Hematopoietic multipotent progenitor cell treated with erythropoietin and hydrocortisone succinate and interleukin-3 and kit ligand, for 17 days (in vitro differentiated cells): Measurements from ENCODE around the gene MRPL52.
"Not testable (repeated sequence)": the region's sequence is repeated elsewhere in the genome, so short reads cannot be mapped to it uniquely, and the experiment has no call there.

Experiments used
- DNase-seq: peaks from one replicate; pipeline ENCODE4 v3.0.0-alpha.2; 2015; ENCODE audit warnings: low spot score

MRPL52 gene

GRCh38 chr14:22811722-22812121 lies 18.0 kb upstream of the MRPL52 start:
- no peak for DNase-seq

- no peak for DNase-seq
Measured at GRCh38 chr14:22812744-22813143, 16.9 kb upstream of the MRPL52 start.

DNA sequence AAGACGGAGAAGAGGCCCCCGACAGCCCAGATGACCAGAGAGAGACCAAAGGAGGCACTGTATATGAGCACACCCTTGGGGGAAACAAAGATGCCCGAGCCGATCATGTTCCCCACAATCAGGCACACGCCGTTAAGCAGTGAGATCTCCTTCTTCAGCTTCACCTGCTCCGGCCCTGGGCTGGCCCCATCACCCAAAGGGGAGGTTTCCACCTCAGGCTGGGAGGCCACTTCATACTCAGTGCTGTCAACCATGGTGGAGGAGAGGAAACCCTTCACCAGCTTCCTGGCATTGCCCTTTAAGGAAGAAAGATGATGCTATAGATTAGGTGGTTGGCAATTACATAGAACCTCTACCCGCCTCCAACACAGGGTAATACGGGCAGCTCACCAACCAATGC lies 16.5 kb upstream of the MRPL52 start:
- DNase-seq: no peak

- no peak for DNase-seq
Measured at GRCh38 chr14:22814373-22814772, 15.3 kb upstream of the MRPL52 start.

DNA sequence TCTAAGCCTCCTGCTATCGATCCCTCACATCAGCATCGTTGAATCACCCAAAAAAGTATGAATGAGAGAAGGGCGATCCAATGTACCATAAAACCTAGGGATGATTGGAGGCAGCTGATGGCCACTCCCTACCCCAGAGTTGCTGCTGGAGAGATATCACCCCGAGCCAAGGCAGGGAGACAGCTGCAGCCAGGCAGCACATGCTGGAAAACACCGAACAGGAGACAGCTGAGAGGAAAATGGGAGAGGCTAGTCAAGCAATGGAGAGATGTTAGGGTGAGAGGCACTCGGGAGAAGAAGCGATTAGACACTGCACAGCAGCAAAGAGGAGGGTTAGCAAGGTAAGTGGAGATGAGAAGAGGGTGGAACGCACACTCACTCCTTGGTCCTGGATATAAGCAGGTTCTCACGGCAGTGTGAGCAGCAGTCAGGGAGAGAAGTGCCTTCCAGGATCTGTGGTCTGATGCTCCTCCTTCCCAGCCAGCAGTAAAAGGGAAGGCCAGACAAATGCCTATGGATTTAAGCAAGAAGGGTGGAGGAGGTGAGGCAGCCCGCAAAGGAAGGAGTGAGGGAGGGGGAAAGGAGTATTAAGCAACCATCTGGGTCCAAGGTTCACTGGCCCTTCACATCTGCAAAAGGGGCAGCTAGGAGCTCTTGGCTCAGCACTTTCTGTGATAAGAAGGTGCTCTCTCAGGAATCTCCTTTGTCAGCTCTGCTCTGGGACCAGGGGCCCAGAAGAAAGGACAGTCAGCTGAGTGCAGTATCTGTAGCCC lies 14.6 kb upstream of the MRPL52 start, which contains the start of gene SLC7A7:
Gene SLC7A7, minus strand, starts transcription at position 495 of the 773 bp plus-strand sequence. CDS start 2,037 bp downstream, outside the sequence.
- DNase-seq: no peak

GRCh38 chr14:22819151-22819988 lies 10.3 kb upstream of the MRPL52 start:
- no peak for DNase-seq

DNA sequence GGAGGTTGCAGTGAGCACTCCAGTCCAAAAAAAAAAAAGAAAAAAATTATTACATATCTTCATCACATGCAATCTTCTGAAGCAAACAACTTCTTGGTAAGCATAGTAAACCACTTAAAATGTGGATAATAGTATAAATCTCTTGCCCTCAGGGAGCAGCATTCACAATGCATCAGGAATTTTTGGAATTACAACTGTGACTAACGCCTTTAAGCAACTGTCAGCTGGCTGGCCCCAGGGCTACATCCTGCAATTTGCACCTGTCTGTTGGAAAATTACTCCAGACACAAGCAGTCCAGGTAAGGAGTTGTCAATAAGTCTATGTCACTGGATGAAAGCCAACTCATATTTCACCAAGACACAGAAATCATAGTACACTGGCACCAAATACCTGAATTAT lies 9.0 kb upstream of the MRPL52 start:
- DNase-seq: no peak

GRCh38 chr14:22821193-22822015 lies 8.3 kb upstream of the MRPL52 start:
- no peak for DNase-seq

DNA sequence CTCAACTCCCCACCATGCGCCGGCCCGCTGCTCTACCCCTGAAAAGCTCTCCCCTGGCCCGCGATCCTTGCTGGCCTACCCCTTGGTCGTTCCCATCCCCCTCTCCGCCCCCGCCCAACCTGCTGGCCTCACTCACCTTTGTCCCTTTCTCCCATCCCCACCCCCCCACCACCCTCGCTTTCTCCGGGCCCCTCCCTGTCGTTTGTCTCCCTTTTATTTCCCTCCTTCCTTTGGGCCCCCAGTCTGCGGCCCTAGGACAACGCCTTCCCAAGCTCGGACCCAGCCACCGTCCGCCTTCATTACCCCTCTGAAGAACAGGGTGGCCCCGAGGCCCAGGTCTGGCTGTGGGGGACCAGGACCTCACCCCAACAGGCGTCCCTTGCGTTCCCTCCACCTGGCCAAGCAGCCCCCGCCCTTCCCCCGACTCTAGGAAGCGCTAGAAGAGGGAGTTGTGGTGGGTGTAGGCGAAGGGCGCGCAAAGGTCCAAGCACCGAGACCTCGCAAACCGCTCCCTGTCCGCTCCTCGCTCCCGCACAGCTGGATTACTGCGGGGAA lies 7.6 kb upstream of the MRPL52 start:
- DNase-seq: no peak

- DNase-seq: peak; percentile 77
Measured at GRCh38 chr14:22822571-22823098, 7.1 kb upstream of the MRPL52 start.

DNA sequence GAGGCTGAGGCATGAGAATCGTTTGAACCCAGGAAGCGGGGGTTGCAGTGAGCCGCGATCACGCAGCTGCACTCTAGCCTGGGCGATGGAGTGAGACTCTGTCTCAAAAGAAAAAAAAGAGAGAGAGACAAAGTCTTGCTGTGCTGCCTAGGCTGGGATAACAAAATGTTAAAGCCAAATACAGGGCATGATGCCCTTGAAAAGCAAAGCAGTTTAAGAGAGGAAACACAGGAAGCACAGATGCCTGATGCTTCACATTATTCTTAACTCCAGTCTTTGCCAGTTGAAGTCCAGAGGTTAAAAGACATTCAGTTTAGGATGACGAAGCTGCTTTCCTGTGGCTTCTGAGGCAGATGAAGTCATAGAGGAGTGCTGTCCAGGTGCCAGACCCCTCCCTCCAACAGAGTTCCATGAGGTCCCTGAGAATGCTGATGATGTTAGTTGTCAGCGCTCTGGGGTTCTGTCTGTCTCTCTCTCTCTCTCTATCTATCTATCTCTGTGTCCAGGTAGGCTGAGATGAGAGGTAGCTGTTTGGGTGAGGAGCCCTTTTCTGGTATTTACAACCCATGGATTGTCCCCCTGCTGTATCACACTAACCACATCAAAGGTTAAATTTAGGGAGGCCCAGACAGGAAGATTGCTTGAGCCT lies 4.9 kb upstream of the MRPL52 start:
- DNase-seq: no peak

- DNase-seq: not testable (repeated sequence)
Measured at GRCh38 chr14:22829076-22829660, 519 bp upstream of the MRPL52 start.

GRCh38 chr14:22830443-22831010 lies 840 bp downstream of the MRPL52 start:
- no peak for DNase-seq

- DNase-seq: no peak
Measured at GRCh38 chr14:22835505-22835904, 5.8 kb downstream of the MRPL52 start.

DNA sequence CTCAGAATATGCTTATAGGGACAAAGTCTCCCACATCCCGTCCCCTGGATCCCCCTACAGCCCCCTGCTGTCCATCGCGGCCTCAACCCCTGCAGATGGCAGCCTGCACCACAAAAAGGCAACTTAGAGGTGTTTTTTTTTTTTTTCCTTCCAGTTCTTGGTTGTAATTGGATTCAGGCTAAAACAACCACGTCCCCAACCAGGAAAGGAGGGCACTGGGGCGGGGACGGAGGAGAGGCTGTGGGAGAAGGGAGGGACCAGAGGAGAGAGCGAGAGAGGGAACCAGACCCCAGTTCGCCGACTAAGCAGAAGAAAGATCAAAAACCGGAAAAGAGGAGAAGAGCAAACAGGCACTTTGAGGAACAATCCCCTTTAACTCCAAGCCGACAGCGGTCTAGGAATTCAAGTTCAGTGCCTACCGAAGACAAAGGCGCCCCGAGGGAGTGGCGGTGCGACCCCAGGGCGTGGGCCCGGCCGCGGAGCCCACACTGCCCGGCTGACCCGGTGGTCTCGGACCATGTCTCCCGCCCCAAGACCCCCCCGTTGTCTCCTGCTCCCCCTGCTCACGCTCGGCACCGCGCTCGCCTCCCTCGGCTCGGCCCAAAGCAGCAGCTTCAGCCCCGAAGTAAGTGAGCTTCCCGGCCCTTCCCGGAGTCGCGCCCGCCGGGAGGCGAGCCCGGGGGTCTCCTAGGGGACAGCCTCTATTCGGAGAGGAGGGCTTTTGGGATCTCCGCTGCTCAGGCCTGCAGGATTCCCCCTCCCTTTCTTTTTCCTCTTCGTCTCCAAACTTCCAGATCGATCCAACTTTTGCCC lies 6.8 kb downstream of the MRPL52 start, which contains the start of gene MMP14:
Gene MMP14, plus strand, starts transcription at position 285 of the 813 bp plus-strand sequence. Its CDS starts 233 bp downstream, at position 518.
- no peak for DNase-seq

GRCh38 chr14:22837114-22837749 lies 7.5 kb downstream of the MRPL52 start:
- DNase-seq: peak; percentile 41

DNA sequence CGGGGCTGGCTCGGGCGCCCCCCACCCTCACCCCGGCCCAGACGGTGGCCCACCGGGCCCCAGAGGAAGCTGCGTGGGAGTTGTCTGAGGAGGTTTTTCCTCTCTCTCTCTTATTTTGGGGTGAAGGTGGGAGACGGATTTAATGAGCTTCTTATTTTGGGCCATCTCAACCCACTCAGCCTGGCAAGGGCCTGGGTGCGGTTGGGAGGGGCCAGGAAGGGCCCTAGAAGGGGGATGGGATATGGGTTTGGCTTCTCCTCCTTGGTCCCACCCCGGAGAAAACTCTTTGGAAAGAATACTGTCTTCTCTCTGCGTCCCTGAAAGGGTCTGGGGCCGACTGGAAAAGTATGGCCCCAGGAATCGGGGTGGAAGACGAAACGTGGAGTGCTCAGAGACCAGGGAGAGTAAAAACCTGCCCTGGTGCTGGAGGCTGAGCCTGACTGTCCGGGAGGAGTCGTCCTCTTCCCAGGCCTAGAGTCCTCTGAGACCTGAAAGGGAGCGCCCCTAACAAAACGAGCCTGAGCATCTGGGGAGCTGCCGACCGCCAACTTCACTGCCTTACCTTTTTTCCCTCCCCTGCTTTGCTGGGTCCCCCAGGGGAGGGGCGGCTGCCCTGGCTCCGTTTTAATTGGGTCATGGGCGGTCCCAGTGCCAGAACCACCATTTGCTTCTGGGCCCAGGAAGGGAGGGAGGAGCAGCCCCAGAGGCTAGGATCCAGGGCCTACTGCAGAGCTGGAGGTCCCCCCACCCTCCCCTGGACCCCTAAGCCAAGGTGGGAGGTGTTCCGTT lies 8.3 kb downstream of the MRPL52 start:
- no peak for DNase-seq

DNA sequence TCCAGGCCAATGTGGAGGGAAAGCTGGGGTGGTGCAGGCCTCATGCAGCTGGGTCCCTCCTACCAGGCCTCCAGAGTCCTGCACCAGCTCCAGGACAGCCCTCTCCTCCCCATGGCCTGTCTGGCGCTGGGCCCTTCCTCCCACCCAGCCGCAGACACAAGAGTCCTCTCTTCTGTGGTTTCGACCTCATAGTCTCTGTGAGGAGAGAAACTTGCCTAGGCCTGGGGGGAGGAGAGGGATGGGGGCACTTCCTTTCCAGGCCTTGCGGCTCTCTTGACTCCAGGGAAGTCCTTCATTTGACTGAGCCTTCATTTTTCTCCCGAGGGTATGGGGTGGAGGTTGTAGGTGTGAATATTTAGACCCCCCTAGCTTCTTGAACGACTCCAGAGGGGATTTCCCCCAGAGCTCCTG lies 8.9 kb downstream of the MRPL52 start:
- no peak for DNase-seq
